ENCODE measurements around the gene ZSWIM8. TPM values are rescaled to one million over a fixed set of nuclear protein-coding genes. Genes with fewer than 3 reads are reported as not detected.
A peak's percentile ranks its signal among the peaks of the same experiment; 100 is the strongest.

ZSWIM8 gene
- total and polyA plus RNA-seq, 2 experiments from 2014 or later: 101 to 103 TPM

DNA sequence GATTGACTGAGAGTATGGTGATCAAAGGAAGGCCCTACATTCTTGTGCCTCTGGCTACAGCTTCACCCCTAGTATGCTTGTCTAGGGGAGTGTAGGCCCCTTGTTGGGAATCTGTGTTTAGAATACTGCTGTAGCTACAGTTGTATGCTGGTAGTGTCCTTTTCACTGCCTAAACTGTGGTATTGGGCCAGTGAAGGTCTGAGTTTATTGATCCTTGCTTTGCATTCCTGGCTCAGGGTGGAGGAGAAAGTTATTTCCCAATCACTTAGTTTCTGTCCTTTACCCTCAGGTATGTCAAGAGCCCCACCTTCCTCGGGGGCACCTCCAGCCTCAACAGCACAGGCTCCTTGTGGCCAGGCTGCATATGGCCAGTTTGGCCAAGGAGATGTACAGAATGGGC, 34.6 kb upstream of the ZSWIM8 start:
- WGBS (ENCODE audit: low lambda C conversion rate, missing lambda C conversion rate): 75% methylated on average over 1 of the region's 1 CpG
- no peak for DNase-seq (ENCODE audit: low spot score)

DNA sequence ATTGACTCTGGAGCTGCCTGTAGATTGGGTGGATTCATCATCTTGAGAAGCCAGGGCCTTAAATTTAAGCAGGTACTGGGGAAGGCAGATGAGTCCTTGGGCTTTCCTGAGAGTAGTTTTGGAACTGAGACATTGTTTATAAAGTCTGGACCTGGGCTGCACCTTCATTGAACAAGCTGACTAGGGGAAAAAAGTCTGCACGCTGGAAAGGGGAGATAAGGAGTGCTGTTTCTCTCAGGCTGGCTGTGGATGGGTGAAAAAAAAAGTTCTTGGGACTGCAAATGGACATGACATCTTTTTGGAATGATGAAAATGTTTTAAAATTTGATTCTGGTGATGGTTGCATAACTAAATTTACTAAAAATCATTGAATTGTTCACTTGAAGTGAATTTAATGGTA, 29.2 kb upstream of the ZSWIM8 start:
- H3K27ac ChIP-seq: no peak overlapping the region
- H3K9me3 ChIP-seq (ENCODE audit: low read depth): no peaks in the 10 kb centered on the region
- no peak overlapping the region for H3K4me2 ChIP-seq
- H3K79me2 ChIP-seq: peaks cover 60% of the 10 kb centered on the region
- 59% methylated on average over 1 of the region's 1 CpG for WGBS (ENCODE audit: low lambda C conversion rate, missing lambda C conversion rate)
- H4K20me1 ChIP-seq (ENCODE audit: insufficient read depth, poor library complexity, severe bottlenecking): peaks cover 5% of the 10 kb centered on the region
- no peaks in the 10 kb centered on the region for H3K4me1 ChIP-seq (ENCODE audit: insufficient read depth)
- DNase-seq (ENCODE audit: low spot score): no peak
- no peak overlapping the region for H2AFZ ChIP-seq
- no peaks in the 10 kb centered on the region for H3K9me2 ChIP-seq (replicated peaks; ENCODE audit: insufficient read depth)
- no peak overlapping the region for H3K4me3 ChIP-seq
- peaks cover 5% of the 10 kb centered on the region for H3K36me3 ChIP-seq (replicated peaks; ENCODE audit: insufficient read depth, low read depth)
- no peaks in the 10 kb centered on the region for H3K27me3 ChIP-seq
- TF ChIP-seq, protein P1, sequence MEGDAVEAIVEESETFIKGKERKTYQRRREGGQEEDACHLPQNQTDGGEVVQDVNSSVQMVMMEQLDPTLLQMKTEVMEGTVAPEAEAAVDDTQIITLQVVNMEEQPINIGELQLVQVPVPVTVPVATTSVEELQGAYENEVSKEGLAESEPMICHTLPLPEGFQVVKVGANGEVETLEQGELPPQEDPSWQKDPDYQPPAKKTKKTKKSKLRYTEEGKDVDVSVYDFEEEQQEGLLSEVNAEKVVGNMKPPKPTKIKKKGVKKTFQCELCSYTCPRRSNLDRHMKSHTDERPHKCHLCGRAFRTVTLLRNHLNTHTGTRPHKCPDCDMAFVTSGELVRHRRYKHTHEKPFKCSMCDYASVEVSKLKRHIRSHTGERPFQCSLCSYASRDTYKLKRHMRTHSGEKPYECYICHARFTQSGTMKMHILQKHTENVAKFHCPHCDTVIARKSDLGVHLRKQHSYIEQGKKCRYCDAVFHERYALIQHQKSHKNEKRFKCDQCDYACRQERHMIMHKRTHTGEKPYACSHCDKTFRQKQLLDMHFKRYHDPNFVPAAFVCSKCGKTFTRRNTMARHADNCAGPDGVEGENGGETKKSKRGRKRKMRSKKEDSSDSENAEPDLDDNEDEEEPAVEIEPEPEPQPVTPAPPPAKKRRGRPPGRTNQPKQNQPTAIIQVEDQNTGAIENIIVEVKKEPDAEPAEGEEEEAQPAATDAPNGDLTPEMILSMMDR (IDR thresholded peaks at IDR 0.05; ENCODE audit: poor library complexity): no peak
- TF ChIP-seq EZH2phosphoT487 (IDR thresholded peaks at IDR 0.05; ENCODE audit: low read depth, severe bottlenecking, unreplicated experiment) (no peak), EZH2 (IDR thresholded peaks at IDR 0.05; ENCODE audit: borderline replicate concordance) (no peak)

More for the DNA sequence above, 34.6 kb upstream of the ZSWIM8 start:
- Histone ChIP-seq H2AFZ (no peak overlapping the region), H3K4me1 (ENCODE audit: insufficient read depth) (peaks cover 4% of the 10 kb centered on the region), H3K9me2 (replicated peaks; ENCODE audit: insufficient read depth) (no peaks in the 10 kb centered on the region), H3K9me3 (ENCODE audit: low read depth) (no peaks in the 10 kb centered on the region), H3K27me3 (no peaks in the 10 kb centered on the region), H3K27ac (no peak overlapping the region), H3K36me3 (replicated peaks; ENCODE audit: insufficient read depth, low read depth) (no peaks in the 10 kb centered on the region), H3K79me2 (peaks cover 92% of the 10 kb centered on the region), H3K4me2 (peak overlapping the region; percentile 15), H3K4me3 (no peak overlapping the region), H4K20me1 (ENCODE audit: insufficient read depth, poor library complexity, severe bottlenecking) (peaks cover 12% of the 10 kb centered on the region)
- TF ChIP-seq, protein P1 (IDR thresholded peaks at IDR 0.05; ENCODE audit: poor library complexity): no peak
- TF ChIP-seq EZH2phosphoT487 (IDR thresholded peaks at IDR 0.05; ENCODE audit: low read depth, severe bottlenecking, unreplicated experiment) (no peak), EZH2 (IDR thresholded peaks at IDR 0.05; ENCODE audit: borderline replicate concordance) (no peak)

DNA sequence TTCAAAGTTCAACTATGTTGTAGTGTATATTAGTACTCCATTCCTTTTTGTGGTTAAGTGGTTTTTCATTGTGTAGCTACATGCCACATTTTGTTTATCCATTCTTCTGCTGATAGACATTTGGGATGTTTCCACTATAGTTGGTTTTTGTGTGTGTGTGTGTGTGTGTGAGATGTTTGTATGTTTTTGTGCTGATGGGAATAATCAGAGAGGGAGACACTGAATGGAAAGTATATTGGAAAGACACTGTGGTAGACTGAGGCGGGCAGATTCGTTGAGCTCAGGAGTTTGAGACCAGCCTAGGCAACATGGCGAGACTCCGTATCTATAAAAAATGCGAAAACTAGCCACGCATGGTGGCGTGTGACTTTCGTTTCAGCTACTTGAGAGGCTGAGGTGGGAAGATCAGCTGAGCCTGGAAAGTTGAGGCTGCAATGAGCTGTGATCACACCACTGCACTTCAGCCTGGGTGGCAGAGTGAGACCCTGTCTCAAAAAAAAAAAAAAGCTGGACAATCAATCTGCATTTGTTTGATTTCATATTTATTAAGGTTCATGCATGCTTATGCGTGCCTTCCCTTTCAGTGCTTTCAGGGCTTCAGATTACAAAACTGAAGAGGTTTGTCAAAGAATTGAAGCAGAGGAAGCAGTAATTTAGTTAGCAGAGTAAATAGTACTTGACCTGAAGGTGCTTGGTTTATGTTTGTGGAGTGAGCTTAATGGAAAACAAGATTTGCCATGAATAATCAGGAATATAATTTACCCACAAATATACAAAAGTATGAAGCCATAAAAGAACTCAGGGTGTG, 26.5 kb upstream of the ZSWIM8 start:
- Histone ChIP-seq H3K4me3 (no peak overlapping the region), H3K27ac (peak overlapping the region; percentile 40), H3K9me2 (replicated peaks; ENCODE audit: insufficient read depth) (no peaks in the 10 kb centered on the region), H3K36me3 (replicated peaks; ENCODE audit: insufficient read depth, low read depth) (peaks cover 5% of the 10 kb centered on the region), H3K79me2 (peaks cover 35% of the 10 kb centered on the region), H3K4me2 (no peak overlapping the region), H2AFZ (no peak overlapping the region), H3K9me3 (ENCODE audit: low read depth) (no peaks in the 10 kb centered on the region), H3K27me3 (no peaks in the 10 kb centered on the region), H4K20me1 (ENCODE audit: insufficient read depth, poor library complexity, severe bottlenecking) (peaks cover 2% of the 10 kb centered on the region), H3K4me1 (ENCODE audit: insufficient read depth) (no peaks in the 10 kb centered on the region)
- WGBS (ENCODE audit: low lambda C conversion rate, missing lambda C conversion rate): 91% methylated on average over 9 of the region's 9 CpGs
- TF ChIP-seq, protein P1 (IDR thresholded peaks at IDR 0.05; ENCODE audit: poor library complexity): no peak
- TF ChIP-seq EZH2 (IDR thresholded peaks at IDR 0.05; ENCODE audit: borderline replicate concordance) (no peak), EZH2phosphoT487 (IDR thresholded peaks at IDR 0.05; ENCODE audit: low read depth, severe bottlenecking, unreplicated experiment) (no peak)
- no peak for DNase-seq (ENCODE audit: low spot score)

All from hepatocyte (in vitro differentiated cells).